Transverse colon (tissue), 4 donors: Measurements from ENCODE around the gene RALGPS1. TPM values are rescaled to one million over a fixed set of nuclear protein-coding genes. Genes with fewer than 3 reads are reported as not detected.

ENCODE experiments used
- DNase-seq: peaks from one replicate; pipeline ENCODE4 v3.0.0-alpha.2; 2019
- H3K27ac ChIP-seq, 4 donors: fragments of 200-600 bp; sonication (generic); 2 replicates each; pipeline ENCODE4 v1.5.1; 2016 to 2018; ENCODE audit warnings: inconsistent platforms in 4 of 4
- H3K27me3 ChIP-seq: fragments of 200-600 bp; sonication (generic); 2 replicates; pipeline ENCODE4 v1.5.1; 2017; ENCODE audit warnings: inconsistent platforms
- H3K36me3 ChIP-seq, 4 donors: fragments of 200-600 bp; sonication (generic); 2 replicates each; pipeline ENCODE4 v1.5.1; 2017 to 2019; ENCODE audit warnings: inconsistent platforms in 4 of 4
- H3K4me1 ChIP-seq, 4 donors: fragments of 200-600 bp; sonication (generic); 2 replicates each; pipeline ENCODE4 v1.5.1; 2017 to 2020; ENCODE audit warnings: inconsistent platforms in 4 of 4
- H3K4me3 ChIP-seq, 4 donors: fragments of 200-600 bp; sonication (generic); 1 replicate in 1 of 4; 2 replicates in 3 of 4; pipeline versions ENCODE4 v1.5.1 to v1.6.1; 2017 to 2019; ENCODE audit warnings: inconsistent platforms in 4 of 4
- H3K9me3 ChIP-seq, 2 donors: fragments of 200-600 bp; sonication (generic); 2 replicates each; pipeline ENCODE4 v1.5.1; 2017 to 2019; ENCODE audit warnings: inconsistent platforms in 2 of 2
- CTCF ChIP-seq, 5 experiments: fragments of 200-600 bp in 3 of 5; fragments of 450-650 bp in 2 of 5; sonication (generic) in 3 of 5; IDR thresholded peaks; 1 replicate in 2 of 5; 2 replicates in 3 of 5; pipeline ENCODE4 v1.5.1; 2016 to 2017; ENCODE audit warnings: antibody characterized with exemption in 5 of 5, inconsistent platforms in 3 of 5, mild to moderate bottlenecking in 2 of 5, moderate library complexity in 1 of 5
- EP300 ChIP-seq: sonication (generic); formaldehyde crosslinking; IDR thresholded peaks from one replicate; pipeline ENCODE4 v1.6.1; 2017; ENCODE audit warnings: antibody characterized with exemption, low read depth
- POLR2A ChIP-seq: fragments of 450-650 bp; IDR thresholded peaks from one replicate; pipeline ENCODE4 v1.6.1; 2016; ENCODE audit warnings: antibody characterized with exemption, mild to moderate bottlenecking, moderate library complexity
- POLR2AphosphoS5 ChIP-seq, 3 donors: sonication (generic); formaldehyde crosslinking; IDR thresholded peaks; one replicate each; pipeline ENCODE4 v1.6.1; 2016; ENCODE audit warnings: antibody characterized with exemption in 3 of 3
- WGBS, 2 donors: methylation state at CpG; one replicate each; pipeline ENCODE4 v1.1.5; 2018; ENCODE audit warnings: low coverage in 1 of 2; 5-methylcytosine and 5-hydroxymethylcytosine counted together
- in situ Hi-C, 4 donors: fragments of 200-750 bp; cut with MboI; loops; one replicate each; pipeline versions ENCODE4 v1.15.0 to v1.15.1; 2017; ENCODE audit warnings: low sequenced_read_pairs in 3 of 4, low pct_ligation_motif_present in 1 of 4, low pct_unique_long_range_greater_than_20kb in 1 of 4
- intact Hi-C: fragments of 100-400 bp; cut with DNase I; formaldehyde crosslinking; loops from one replicate; pipeline ENCODE4 v1.15.1; 2023; ENCODE audit warnings: low total_unique reads
- total RNA-seq, 4 donors: library from RNA; depleted of rRNA; stranded (reverse); fragments of >200 nt; gene quantifications; one replicate each; pipeline ENCODE4 v1.1.0, GENCODE V29; 2016

RALGPS1 gene
- total RNA-seq, 4 donors from 2014 or later = 46.0 to 119 (median 87.6) TPM

- Histone ChIP-seq H3K27ac (no peak overlapping the region), H3K36me3 (no peaks in the 10 kb centered on the region), H3K27me3 (no peaks in the 10 kb centered on the region), H3K9me3 (no peaks in the 10 kb centered on the region), H3K4me3 (no peak overlapping the region), H3K4me1 (peaks cover 3 to 8% (median 7%) of the 10 kb centered on the region in 4 donors)
- TF ChIP-seq EP300 = no peak
- 80 to 100% methylated on average over 1 to 5 of the region's 5 CpGs for WGBS, 2 donors
- intact Hi-C loops = no loop called here
- in situ Hi-C loops = loop anchor here in 1 of 4 donors (5.0 kb wide), 1 partner anchor 267 kb away; no protein-coding TSS in a partner anchor
- DNase-seq = no peak
These were observed 289.2 kb downstream of the RALGPS1 start for GRCh38 chr9:127203681-127204327.

GRCh38 chr9:127204771-127205470 is 290.3 kb downstream of the RALGPS1 start:
- WGBS, 2 donors = 74% methylated on average over 6 of the region's 7 CpGs; no CpG with 5 or more reads in 1 of the 2 donors
- Histone ChIP-seq H3K36me3 (no peaks in the 10 kb centered on the region), H3K4me3 (no peak overlapping the region), H3K27me3 (no peaks in the 10 kb centered on the region), H3K9me3 (no peaks in the 10 kb centered on the region), H3K27ac (no peak overlapping the region), H3K4me1 (no peaks in the 10 kb centered on the region)
- no peak for DNase-seq
- intact Hi-C loops = no loop called here
- in situ Hi-C loops = loop anchor here in 1 of 4 donors (5.0 kb wide), 1 partner anchor 268 kb away; no protein-coding TSS in a partner anchor
- TF ChIP-seq EP300 (no peak), CTCF (IDR thresholded peaks at IDR 0.05) (no peak), POLR2A (no peak), POLR2AphosphoS5 (IDR thresholded peaks at IDR 0.05) (no peak)

GRCh38 chr9:127205952-127206351 is 291.4 kb downstream of the RALGPS1 start:
- H3K9me3 ChIP-seq = no peaks in the 10 kb centered on the region
- TF ChIP-seq EP300 (no peak), POLR2AphosphoS5 (IDR thresholded peaks at IDR 0.05) (no peak), CTCF (IDR thresholded peaks at IDR 0.05) (no peak), POLR2A (no peak)
- H3K27ac ChIP-seq = no peak overlapping the region
- H3K4me3 ChIP-seq = no peak overlapping the region
- WGBS, 2 donors = 98% methylated on average over 4 of the region's 4 CpGs; no CpG with 5 or more reads in 1 of the 2 donors
- in situ Hi-C loops = no loop called here
- no peaks in the 10 kb centered on the region for H3K36me3 ChIP-seq
- no peaks in the 10 kb centered on the region for H3K4me1 ChIP-seq
- intact Hi-C loops = no loop called here
- DNase-seq = no peak
- H3K27me3 ChIP-seq = no peaks in the 10 kb centered on the region

GRCh38 chr9:127206666-127207065 is 292.1 kb downstream of the RALGPS1 start:
- Histone ChIP-seq H3K4me1 (no peaks in the 10 kb centered on the region), H3K9me3 (no peaks in the 10 kb centered on the region), H3K36me3 (no peaks in the 10 kb centered on the region), H3K27me3 (no peaks in the 10 kb centered on the region), H3K4me3 (no peak overlapping the region), H3K27ac (no peak overlapping the region)
- DNase-seq = no peak
- 96 to 100% methylated on average over 3 of the region's 3 CpGs for WGBS, 2 donors
- intact Hi-C loops = no loop called here
- in situ Hi-C loops = no loop called here
- TF ChIP-seq POLR2AphosphoS5 (IDR thresholded peaks at IDR 0.05) = no peak
- TF ChIP-seq POLR2A = no peak
- TF ChIP-seq EP300 = no peak
- TF ChIP-seq CTCF (IDR thresholded peaks at IDR 0.05) = no peak
